GM21717 (cell line): ENCODE data around the gene CAVIN3.

ENCODE experiments used
- ATAC-seq: cut with Tn5 transposase; IDR thresholded peaks from one replicate; pipeline ENCODE4 v1.9.1; 2021; ENCODE audit warnings: mild to moderate bottlenecking, moderate library complexity; ENCODE audit not compliant: unreplicated experiment

Gene CAVIN3

GRCh38 chr11:6320411-6321155 is at the start of gene CAVIN3:
CAVIN3 (minus strand) TSS chr11:6320501; CDS start chr11:6320476, 25 bp downstream.
- peak; percentile 59 for ATAC-seq

- no peak for ATAC-seq
Measured at GRCh38 chr11:6365659-6366058, 45.4 kb upstream of the CAVIN3 start.

GRCh38 chr11:6362873-6363678 is 42.8 kb upstream of the CAVIN3 start:
- peak; percentile 93 for ATAC-seq

GRCh38 chr11:6362185-6362872 is 42.0 kb upstream of the CAVIN3 start:
- no peak for ATAC-seq

GRCh38 chr11:6360183-6360582 is 39.9 kb upstream of the CAVIN3 start:
- ATAC-seq: no peak

GRCh38 chr11:6357222-6357621 is 36.9 kb upstream of the CAVIN3 start:
- ATAC-seq: peak; percentile 45

GRCh38 chr11:6356503-6357055 is 36.3 kb upstream of the CAVIN3 start:
- no peak for ATAC-seq

GRCh38 chr11:6354651-6355485 is 34.6 kb upstream of the CAVIN3 start:
- no peak for ATAC-seq

GRCh38 chr11:6353367-6353987 is 33.2 kb upstream of the CAVIN3 start:
- ATAC-seq: peak; percentile 77

- no peak for ATAC-seq
Measured at GRCh38 chr11:6351782-6352382, 31.6 kb upstream of the CAVIN3 start.

GRCh38 chr11:6350486-6350885 is 30.2 kb upstream of the CAVIN3 start:
- no peak for ATAC-seq

GRCh38 chr11:6350043-6350442 is 29.7 kb upstream of the CAVIN3 start:
- no peak for ATAC-seq

GRCh38 chr11:6345366-6345765 is 25.1 kb upstream of the CAVIN3 start:
- no peak for ATAC-seq

- ATAC-seq: no peak
Measured at GRCh38 chr11:6336293-6336692, 16.0 kb upstream of the CAVIN3 start.

- no peak for ATAC-seq
Measured at GRCh38 chr11:6334806-6335205, 14.5 kb upstream of the CAVIN3 start.

GRCh38 chr11:6333095-6333494 is 12.8 kb upstream of the CAVIN3 start:
- no peak for ATAC-seq

- ATAC-seq: no peak
Measured at GRCh38 chr11:6332066-6332465, 11.8 kb upstream of the CAVIN3 start.

- no peak for ATAC-seq
Measured at GRCh38 chr11:6328321-6328720, 8.0 kb upstream of the CAVIN3 start.

- no peak for ATAC-seq
Measured at GRCh38 chr11:6327806-6328205, 7.5 kb upstream of the CAVIN3 start.

- ATAC-seq: no peak
Measured at GRCh38 chr11:6326985-6327384, 6.7 kb upstream of the CAVIN3 start.
